ENCODE data around the gene IGFBPL1. TPM values are rescaled to one million over a fixed set of nuclear protein-coding genes. Genes with fewer than 3 reads are reported as not detected.

Gene IGFBPL1
- total RNA-seq, 1 donor from 2014 or later, result 26.6 TPM

- Histone ChIP-seq H3K79me2 (ENCODE audit: low read depth) (no peaks in the 10 kb centered on the region), H3K9me3 (ENCODE audit: low read depth) (no peaks in the 10 kb centered on the region), H3K27me3 (no peaks in the 10 kb centered on the region), H3K4me3 (no peak overlapping the region), H3K27ac (no peak overlapping the region), H3K36me3 (no peaks in the 10 kb centered on the region), H3K9ac (no peak overlapping the region), H2AFZ (replicated peaks) (no peak overlapping the region), H4K20me1 (ENCODE audit: low read depth) (no peaks in the 10 kb centered on the region), H3K4me2 (no peak overlapping the region), H3F3A (ENCODE audit: low read depth) (no peaks in the 10 kb centered on the region), H3K4me1 (no peaks in the 10 kb centered on the region)
- TF ChIP-seq, protein P1, sequence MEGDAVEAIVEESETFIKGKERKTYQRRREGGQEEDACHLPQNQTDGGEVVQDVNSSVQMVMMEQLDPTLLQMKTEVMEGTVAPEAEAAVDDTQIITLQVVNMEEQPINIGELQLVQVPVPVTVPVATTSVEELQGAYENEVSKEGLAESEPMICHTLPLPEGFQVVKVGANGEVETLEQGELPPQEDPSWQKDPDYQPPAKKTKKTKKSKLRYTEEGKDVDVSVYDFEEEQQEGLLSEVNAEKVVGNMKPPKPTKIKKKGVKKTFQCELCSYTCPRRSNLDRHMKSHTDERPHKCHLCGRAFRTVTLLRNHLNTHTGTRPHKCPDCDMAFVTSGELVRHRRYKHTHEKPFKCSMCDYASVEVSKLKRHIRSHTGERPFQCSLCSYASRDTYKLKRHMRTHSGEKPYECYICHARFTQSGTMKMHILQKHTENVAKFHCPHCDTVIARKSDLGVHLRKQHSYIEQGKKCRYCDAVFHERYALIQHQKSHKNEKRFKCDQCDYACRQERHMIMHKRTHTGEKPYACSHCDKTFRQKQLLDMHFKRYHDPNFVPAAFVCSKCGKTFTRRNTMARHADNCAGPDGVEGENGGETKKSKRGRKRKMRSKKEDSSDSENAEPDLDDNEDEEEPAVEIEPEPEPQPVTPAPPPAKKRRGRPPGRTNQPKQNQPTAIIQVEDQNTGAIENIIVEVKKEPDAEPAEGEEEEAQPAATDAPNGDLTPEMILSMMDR (IDR thresholded peaks at IDR 0.05), result no peak
- TF ChIP-seq EZH2phosphoT487 (IDR thresholded peaks at IDR 0.05) (no peak), EZH2 (IDR thresholded peaks at IDR 0.05) (no peak)
- Mint-ChIP-seq H3K4me1 (peaks cover 8% of the 10 kb centered on the region), H3K27ac (no peak overlapping the region), H3K9me3 (peaks cover 3% of the 10 kb centered on the region), H3K27me3 (ENCODE audit: insufficient read depth, low read depth) (no peaks in the 10 kb centered on the region), H3K4me3 (no peak overlapping the region), H3K36me3 (peaks cover 2% of the 10 kb centered on the region)
- no peak for DNase-seq (ENCODE audit: low spot score)
Observed at GRCh38 chr9:38445154-38446043, 21.1 kb upstream of the IGFBPL1 start.

DNA sequence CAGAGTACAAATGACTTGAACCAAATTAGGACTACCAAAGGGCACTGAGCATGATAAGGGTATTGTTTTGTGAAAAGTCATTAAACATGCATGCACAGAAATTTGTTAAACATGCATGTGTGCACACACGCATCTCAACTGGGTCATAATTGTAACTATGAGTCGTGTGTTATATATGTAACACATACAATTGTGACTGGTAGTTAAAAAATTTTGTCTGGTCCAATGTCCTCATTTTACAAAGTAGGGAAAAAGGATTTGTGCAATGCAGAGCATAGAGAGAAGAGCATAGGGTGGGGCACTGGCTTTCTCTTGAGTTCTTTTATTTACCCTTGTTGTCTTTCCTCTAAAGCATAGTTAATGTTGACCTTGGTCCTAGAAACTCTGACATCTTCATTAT, 19.3 kb upstream of the IGFBPL1 start:
- H3F3A ChIP-seq (ENCODE audit: low read depth), result no peaks in the 10 kb centered on the region
- no peak overlapping the region for H3K4me2 ChIP-seq
- H3K9ac ChIP-seq, result no peak overlapping the region
- H3K4me1 ChIP-seq, result no peaks in the 10 kb centered on the region
- no peak overlapping the region for H3K4me3 ChIP-seq
- Mint-ChIP-seq H3K4me3 (no peak overlapping the region), H3K27me3 (ENCODE audit: insufficient read depth, low read depth) (peaks cover 4% of the 10 kb centered on the region), H3K9me3 (no peaks in the 10 kb centered on the region), H3K27ac (no peak overlapping the region), H3K4me1 (peaks cover 8% of the 10 kb centered on the region), H3K36me3 (no peaks in the 10 kb centered on the region)
- no peak for DNase-seq (ENCODE audit: low spot score)
- H2AFZ ChIP-seq (replicated peaks), result no peak overlapping the region
- no peaks in the 10 kb centered on the region for H3K9me3 ChIP-seq (ENCODE audit: low read depth)
- H4K20me1 ChIP-seq (ENCODE audit: low read depth), result no peaks in the 10 kb centered on the region
- H3K27me3 ChIP-seq, result no peaks in the 10 kb centered on the region
- H3K36me3 ChIP-seq, result no peaks in the 10 kb centered on the region
- TF ChIP-seq, protein P1 (IDR thresholded peaks at IDR 0.05), result no peak
- TF ChIP-seq EZH2phosphoT487 (IDR thresholded peaks at IDR 0.05), result no peak
- no peak for TF ChIP-seq EZH2 (IDR thresholded peaks at IDR 0.05)
- no peak overlapping the region for H3K27ac ChIP-seq
- no peaks in the 10 kb centered on the region for H3K79me2 ChIP-seq (ENCODE audit: low read depth)

DNA sequence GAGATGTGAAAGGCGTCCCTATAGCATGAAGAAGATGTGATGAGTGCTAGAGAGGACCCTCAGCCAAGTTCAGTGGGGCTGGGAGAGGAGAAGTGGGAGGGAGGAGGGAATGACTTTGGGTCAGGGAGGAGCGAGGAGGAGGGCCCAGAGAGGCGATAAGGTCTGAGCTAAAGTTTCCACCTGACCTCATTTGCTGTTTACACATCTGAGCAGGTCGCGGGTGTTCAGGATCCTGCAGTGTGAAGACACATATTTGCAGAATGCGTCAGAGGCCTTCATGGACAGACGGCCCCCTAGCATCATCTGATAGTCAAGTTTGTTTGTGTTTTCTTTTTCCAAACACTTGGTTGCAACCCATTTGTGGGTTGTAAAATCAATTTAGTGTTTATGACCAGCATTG, 18.9 kb upstream of the IGFBPL1 start:
- Mint-ChIP-seq H3K4me1 (peaks cover 8% of the 10 kb centered on the region), H3K4me3 (no peak overlapping the region), H3K27me3 (ENCODE audit: insufficient read depth, low read depth) (peaks cover 4% of the 10 kb centered on the region), H3K9me3 (no peaks in the 10 kb centered on the region), H3K27ac (peak overlapping the region; percentile 40), H3K36me3 (no peaks in the 10 kb centered on the region)
- Histone ChIP-seq H3F3A (ENCODE audit: low read depth) (no peaks in the 10 kb centered on the region), H3K9me3 (ENCODE audit: low read depth) (no peaks in the 10 kb centered on the region), H3K4me2 (no peak overlapping the region), H2AFZ (replicated peaks) (no peak overlapping the region), H3K27me3 (no peaks in the 10 kb centered on the region), H3K79me2 (ENCODE audit: low read depth) (no peaks in the 10 kb centered on the region), H3K4me3 (no peak overlapping the region), H3K4me1 (no peaks in the 10 kb centered on the region), H3K9ac (no peak overlapping the region), H4K20me1 (ENCODE audit: low read depth) (no peaks in the 10 kb centered on the region), H3K36me3 (no peaks in the 10 kb centered on the region), H3K27ac (no peak overlapping the region)
- DNase-seq (ENCODE audit: low spot score), result no peak
- TF ChIP-seq EZH2 (IDR thresholded peaks at IDR 0.05) (no peak), EZH2phosphoT487 (IDR thresholded peaks at IDR 0.05) (no peak)
- TF ChIP-seq, protein P1 (IDR thresholded peaks at IDR 0.05), result no peak

All from neural progenitor cell (in vitro differentiated cells).